GM21360 (cell line): ENCODE measurements around the gene DCAF11.

ENCODE experiments used
- ATAC-seq: cut with Tn5 transposase; IDR thresholded peaks from one replicate; pipeline ENCODE4 v1.9.1; 2021; ENCODE audit warnings: mild to moderate bottlenecking, moderate library complexity; ENCODE audit not compliant: unreplicated experiment

Gene DCAF11

GRCh38 chr14:24137529-24138395 is 23.2 kb downstream of the DCAF11 start:
- ATAC-seq: no peak

- ATAC-seq: no peak
These were observed 24.1 kb downstream of the DCAF11 start for GRCh38 chr14:24138396-24139271.

GRCh38 chr14:24139272-24139934 is 24.8 kb downstream of the DCAF11 start:
- no peak for ATAC-seq

- ATAC-seq: peak; percentile 77
These were observed 26.7 kb downstream of the DCAF11 start, which contains the start of gene EMC9 for GRCh38 chr14:24141097-24141880. EMC9 (minus strand) TSS chr14:24141591; CDS start chr14:24141304, 287 bp downstream.

GRCh38 chr14:24143511-24143910 is 28.9 kb downstream of the DCAF11 start:
- no peak for ATAC-seq

- no peak for ATAC-seq
These were observed 29.9 kb downstream of the DCAF11 start for GRCh38 chr14:24144451-24144850.

- no peak for ATAC-seq
These were observed 30.6 kb downstream of the DCAF11 start for GRCh38 chr14:24145219-24145618.

GRCh38 chr14:24145690-24146452 is 31.3 kb downstream of the DCAF11 start:
- no peak for ATAC-seq

- peak; percentile 60 for ATAC-seq
These were observed 31.9 kb downstream of the DCAF11 start, which contains the start of gene PSME2 for GRCh38 chr14:24146453-24146977. PSME2 (minus strand) TSS chr14:24146610; CDS start chr14:24146581, 29 bp downstream.

GRCh38 chr14:24146978-24147760 is 32.6 kb downstream of the DCAF11 start, which contains the start of gene RNF31:
RNF31 (plus strand) TSS chr14:24147498; CDS start chr14:24147699, 201 bp downstream.
- ATAC-seq: peak; percentile 71

- no peak for ATAC-seq
These were observed 33.3 kb downstream of the DCAF11 start for GRCh38 chr14:24147761-24148428.

- ATAC-seq: no peak
These were observed 34.9 kb downstream of the DCAF11 start for GRCh38 chr14:24149302-24149969.

GRCh38 chr14:24150061-24150460 is 35.5 kb downstream of the DCAF11 start:
- ATAC-seq: no peak

GRCh38 chr14:24150567-24150966 is 36.0 kb downstream of the DCAF11 start:
- no peak for ATAC-seq

GRCh38 chr14:24150993-24151392 is 36.4 kb downstream of the DCAF11 start:
- ATAC-seq: no peak

- ATAC-seq: no peak
These were observed 37.0 kb downstream of the DCAF11 start for GRCh38 chr14:24151404-24152080.

GRCh38 chr14:24155100-24155499 is 40.5 kb downstream of the DCAF11 start:
- ATAC-seq: no peak
